Loucy (cell line): ENCODE results near the gene KDSR.

ENCODE experiments used
- CTCF ChIP-seq: fragments of 200-600 bp; sonication (generic); conservative IDR thresholded peaks from 2 replicates; pipeline ENCODE4 v1.5.1; 2014; ENCODE audit warnings: mild to moderate bottlenecking, antibody characterized with exemption, low read length
- EZH2phosphoT487 ChIP-seq: fragments of 200-600 bp; IDR thresholded peaks from 2 replicates; pipeline ENCODE4 v1.6.1; 2018; ENCODE audit warnings: antibody characterized with exemption, mild to moderate bottlenecking, moderate library complexity, borderline replicate concordance

- no peak for TF ChIP-seq CTCF
- no peak for TF ChIP-seq EZH2phosphoT487
Measured at GRCh38 chr18:63318889-63319382, 48.1 kb downstream of the KDSR start.
